Esophagus squamous epithelium (tissue), 5 donors: ENCODE measurements around the gene GNA12. TPM values are rescaled to one million over a fixed set of nuclear protein-coding genes. Genes with fewer than 3 reads are reported as not detected.
"Not testable (repeated sequence)": the region's sequence is repeated elsewhere in the genome, so short reads cannot be mapped to it uniquely, and the experiment has no call there.

Source experiments
- DNase-seq: peaks from one replicate; lab custom pipeline; 2025; lab: John Stamatoyannopoulos, UW
- H3K27ac ChIP-seq, 4 donors: fragments of 200-600 bp; sonication (generic); one replicate each; pipeline ENCODE4 v1.5.1; 2016 to 2019; ENCODE audit warnings: mild to moderate bottlenecking in 1 of 4
- H3K27me3 ChIP-seq, 4 donors: fragments of 200-600 bp; sonication (generic); 1 replicate in 3 of 4; 2 replicates in 1 of 4; pipeline versions ENCODE4 v1.5.1 to v1.6.0; 2017 to 2021; ENCODE audit warnings: antibody characterized with exemption in 1 of 4
- H3K36me3 ChIP-seq, 3 donors: fragments of 200-600 bp; sonication (generic); one replicate each; pipeline ENCODE4 v1.5.1; 2016 to 2019
- H3K4me1 ChIP-seq, 3 donors: fragments of 200-600 bp; sonication (generic); one replicate each; pipeline ENCODE4 v1.5.1; 2017 to 2019
- H3K4me3 ChIP-seq, 4 donors: fragments of 200-600 bp; sonication (generic); 1 replicate in 3 of 4; 2 replicates in 1 of 4; pipeline ENCODE4 v1.5.1; 2016 to 2019; ENCODE audit warnings: mild to moderate bottlenecking in 2 of 4, moderate library complexity in 1 of 4
- H3K9me3 ChIP-seq, 3 donors: fragments of 200-600 bp; sonication (generic); one replicate each; pipeline ENCODE4 v1.5.1; 2016 to 2019
- CTCF ChIP-seq, 6 experiments: fragments of 450-650 bp in 4 of 6; fragments of 200-600 bp in 2 of 6; sonication (generic) in 2 of 6; IDR thresholded peaks; one replicate each; pipeline ENCODE4 v1.5.1; 2016 to 2019; ENCODE audit warnings: antibody characterized with exemption in 6 of 6, mild to moderate bottlenecking in 4 of 6, moderate library complexity in 4 of 6
- POLR2A ChIP-seq, 4 donors: fragments of 450-650 bp; IDR thresholded peaks; one replicate each; pipeline ENCODE4 v1.6.1; 2017; ENCODE audit warnings: antibody characterized with exemption in 4 of 4, mild to moderate bottlenecking in 4 of 4, moderate library complexity in 3 of 4
- WGBS, 2 donors: methylation state at CpG; one replicate each; pipeline ENCODE4 v1.1.5; 2018; 5-methylcytosine and 5-hydroxymethylcytosine counted together
- intact Hi-C: fragments of 100-400 bp; cut with DNase I; formaldehyde crosslinking; loops from one replicate; pipeline ENCODE4 v1.15.0; 2022
- total RNA-seq, 4 donors: library from RNA; depleted of rRNA; stranded (reverse); fragments of >200 nt; gene quantifications; one replicate each; pipeline ENCODE4 v1.1.0, GENCODE V29; 2016
- donor health status: DM: yes; HTN: yes; CAD: no.

The GNA12 gene
- total RNA-seq, 4 donors from 2014 or later, result 6.6 to 11.6 (median 7.6) TPM

- intact Hi-C loops, result no loop called here
- Histone ChIP-seq H3K36me3 (no peaks in the 10 kb centered on the region), H3K4me3 (no peak overlapping the region), H3K9me3 (no peaks in the 10 kb centered on the region), H3K27me3 (peaks cover 3 to 32% (median 14%) of the 10 kb centered on the region in 4 donors), H3K4me1 (peaks cover 7 to 20% (median 14%) of the 10 kb centered on the region in 3 donors), H3K27ac (no peak overlapping the region)
- WGBS, 2 donors, result 69 to 75% methylated on average over 11 to 14 of the region's 14 CpGs
- DNase-seq, result no peak
- TF ChIP-seq POLR2A (IDR thresholded peaks at IDR 0.05), result no peak
- no peak for TF ChIP-seq CTCF (IDR thresholded peaks at IDR 0.05)
Observed at GRCh38 chr7:2692543-2692942, 151.6 kb downstream of the GNA12 start.

GRCh38 chr7:2691932-2692439 is 152.1 kb downstream of the GNA12 start:
- peaks cover 3 to 38% (median 17%) of the 10 kb centered on the region in 4 donors for H3K27me3 ChIP-seq
- intact Hi-C loops, H3K9me3 ChIP-seq, H3K27ac ChIP-seq, DNase-seq, H3K4me3 ChIP-seq, H3K36me3 ChIP-seq: not testable (repeated sequence)
- H3K4me1 ChIP-seq, result peaks cover 7 to 25% (median 15%) of the 10 kb centered on the region in 3 donors
- 83 to 96% methylated on average over 11 to 15 of the region's 23 CpGs for WGBS, 2 donors

GRCh38 chr7:2691011-2691707 is 152.9 kb downstream of the GNA12 start:
- H3K27me3 ChIP-seq, result peaks cover 3 to 46% (median 17%) of the 10 kb centered on the region in 4 donors
- DNase-seq, result no peak
- H3K36me3 ChIP-seq, result no peaks in the 10 kb centered on the region
- WGBS, 2 donors, result 57 to 77% methylated on average over 6 to 17 of the region's 18 CpGs
- TF ChIP-seq POLR2A (IDR thresholded peaks at IDR 0.05), result no peak
- TF ChIP-seq CTCF (IDR thresholded peaks at IDR 0.05), result no peak
- no peak overlapping the region for H3K4me3 ChIP-seq
- peaks cover 7 to 25% (median 15%) of the 10 kb centered on the region in 3 donors for H3K4me1 ChIP-seq
- no peaks in the 10 kb centered on the region for H3K9me3 ChIP-seq
- intact Hi-C loops, result no loop called here
- H3K27ac ChIP-seq, result no peak overlapping the region

- no peak for DNase-seq
- intact Hi-C loops, result loop anchor here (10.0 kb wide), 1 partner anchor 235 kb away; no protein-coding TSS in a partner anchor
- peaks cover 3 to 56% (median 17%) of the 10 kb centered on the region in 4 donors for H3K27me3 ChIP-seq
- H3K27ac ChIP-seq, result no peak overlapping the region
- no peaks in the 10 kb centered on the region for H3K9me3 ChIP-seq
- peaks cover 7 to 25% (median 15%) of the 10 kb centered on the region in 3 donors for H3K4me1 ChIP-seq
- 52 to 64% methylated on average over 17 to 22 of the region's 23 CpGs for WGBS, 2 donors
- TF ChIP-seq CTCF (IDR thresholded peaks at IDR 0.05), result no peak
- TF ChIP-seq POLR2A (IDR thresholded peaks at IDR 0.05), result no peak
- H3K36me3 ChIP-seq, result no peaks in the 10 kb centered on the region
- H3K4me3 ChIP-seq, result no peak overlapping the region
Observed at GRCh38 chr7:2689951-2690705, 154.0 kb downstream of the GNA12 start.

- intact Hi-C loops, result loop anchor here (10.0 kb wide), 1 partner anchor 235 kb away; no protein-coding TSS in a partner anchor
- no peak for TF ChIP-seq CTCF (IDR thresholded peaks at IDR 0.05)
- peaks cover 7 to 25% (median 15%) of the 10 kb centered on the region in 3 donors for H3K4me1 ChIP-seq
- no peak overlapping the region for H3K4me3 ChIP-seq
- no peaks in the 10 kb centered on the region for H3K36me3 ChIP-seq
- 77% methylated on average over 7 of the region's 16 CpGs; no CpG with 5 or more reads in 1 of the 2 donors for WGBS, 2 donors
- DNase-seq, result no peak
- H3K27ac ChIP-seq, result no peak overlapping the region
- peaks cover 3 to 62% (median 17%) of the 10 kb centered on the region in 4 donors for H3K27me3 ChIP-seq
- H3K9me3 ChIP-seq, result no peaks in the 10 kb centered on the region
Observed at GRCh38 chr7:2689343-2689847, 154.7 kb downstream of the GNA12 start.
